Heart left ventricle (tissue), 16 donors: ENCODE measurements around the gene FAM98C. TPM values are rescaled to one million over a fixed set of nuclear protein-coding genes. Genes with fewer than 3 reads are reported as not detected.

ENCODE experiments used
- ATAC-seq, 4 donors: fragments of 200-7000 bp; cut with Tn5 transposase; one replicate each; pipeline ENCODE4 v1.9.1; 2020 to 2022; ENCODE audit warnings: moderate library complexity in 4 of 4, mild to moderate bottlenecking in 3 of 4, moderate number of reproducible peaks in 1 of 4
- DNase-seq, 5 donors: peaks; one replicate each; pipeline ENCODE4 v3.0.0-alpha.2; 2020
- H3K27ac ChIP-seq, 12 donors: fragments of 200-600 bp; sonication (generic) in 4 of 12; one replicate each; pipeline versions ENCODE4 v1.5.0 to v1.8.0; 2016 to 2022; ENCODE audit warnings: mild to moderate bottlenecking in 2 of 12
- H3K27me3 ChIP-seq, 9 donors: fragments of 200-600 bp; sonication (generic) in 2 of 9; one replicate each; pipeline versions ENCODE4 v1.5.1 to v1.8.0; 2016 to 2022; ENCODE audit warnings: mild to moderate bottlenecking in 3 of 9
- H3K36me3 ChIP-seq, 9 donors: fragments of 200-600 bp; sonication (generic) in 2 of 9; one replicate each; pipeline versions ENCODE4 v1.5.0 to v1.8.0; 2018 to 2022; ENCODE audit warnings: mild to moderate bottlenecking in 2 of 9
- H3K4me1 ChIP-seq, 12 donors: fragments of 200-600 bp; sonication (generic) in 4 of 12; one replicate each; pipeline versions ENCODE4 v1.5.0 to v1.8.0; 2016 to 2022; ENCODE audit warnings: mild to moderate bottlenecking in 3 of 12
- H3K4me3 ChIP-seq, 12 donors: fragments of 200-600 bp; sonication (generic) in 4 of 12; one replicate each; pipeline versions ENCODE4 v1.5.0 to v1.8.0; 2017 to 2022; ENCODE audit warnings: mild to moderate bottlenecking in 9 of 12, moderate library complexity in 4 of 12
- H3K9me3 ChIP-seq, 12 donors: fragments of 200-600 bp; sonication (generic) in 4 of 12; one replicate each; pipeline versions ENCODE4 v1.5.0 to v1.8.0; 2016 to 2022; ENCODE audit warnings: mild to moderate bottlenecking in 1 of 12
- POLR2A ChIP-seq, 2 donors: fragments of 450-650 bp; IDR thresholded peaks; one replicate each; pipeline ENCODE4 v1.6.1; 2017; ENCODE audit warnings: antibody characterized with exemption in 2 of 2, mild to moderate bottlenecking in 2 of 2, moderate library complexity in 2 of 2
- WGBS, 4 donors: extraction: QIAGEN DNeasy Blood & Tissue Kit in 2 of 4; methylation state at CpG; one replicate each; pipeline versions ENCODE4 v1.1.5 to v1.1.7; 2013 to 2018; 5-methylcytosine and 5-hydroxymethylcytosine counted together
- intact Hi-C, 10 donors: fragments of 100-400 bp; cut with DNase I; formaldehyde crosslinking; loops; one replicate each; pipeline versions ENCODE4 v1.11.1 to v1.14.2; 2022
- polyA plus RNA-seq, 2 donors: library from polyadenylated mRNA; stranded (reverse); fragments of 200-250 nt; gene quantifications; one replicate each; pipeline ENCODE4 v1.2.3, GENCODE V29; 2013
- total RNA-seq, 9 donors: library from RNA; depleted of rRNA in 2 of 9; stranded (reverse); fragments of >200 nt in 2 of 9; fragmentation: NEBNext Ultra II Directional in 3 of 9; extraction: Animal tissue kit (Norgen Biotek cat#: 25700) in 3 of 9; gene quantifications; one replicate each; pipeline versions ENCODE4 v1.1.0 to v1.2.4, GENCODE V29; 2016 to 2023
- TF ChIP-seq, protein P1 (sequence below), 12 donors: fragments of 200-600 bp; sonication (generic) in 4 of 12; IDR thresholded peaks; one replicate each; pipeline versions ENCODE4 v1.5.0 to v1.8.0; 2018 to 2022; ENCODE audit warnings: antibody characterized with exemption in 12 of 12, mild to moderate bottlenecking in 5 of 12
- donor health status: ischemic (EF 13 %, LVEDD 7.1; RV severe dilation, severe dysfunction).
- donor health status: healthy with polysubstance abuse.
- donor health status: DM: no; HTN: yes; CAD: no.
- donor health status: DM: no; HTN: no; CAD: no.
- donor health status: ischemic (EF 25% LVEDD 6.9; RV normal size, moderate dysfunction).
- donor health status: ischemic (EF 25% LVEDD 5.7; RV mildly dilated, moderate dysfunction).
- donor health status: healthy.
- donor health status: DM: yes; HTN: yes; CAD: no.
- donor health status: ischemic (EF 35%, LVEDD 5.7; RV mildly dilated, moderate dysfunction).
- donor health status: nonischemic (EF 11% LVEDD 7.7; RV severe dilation, severe dysfunction).
- donor health status: DM: yes; HTN: yes; CAD: no.
- donor health status: PGD.
- donor health status: ischemic (EF 29% LVEDD 5.4; RV normal size, mild dysfunction).
- donor health status: nonischemic (EF 23%, LVEDD 6.1; RV moderate dilation, normal function).

Gene FAM98C
- total and polyA plus RNA-seq, 11 donors: 9.3 to 15.8 (median 11.8) TPM

DNA sequence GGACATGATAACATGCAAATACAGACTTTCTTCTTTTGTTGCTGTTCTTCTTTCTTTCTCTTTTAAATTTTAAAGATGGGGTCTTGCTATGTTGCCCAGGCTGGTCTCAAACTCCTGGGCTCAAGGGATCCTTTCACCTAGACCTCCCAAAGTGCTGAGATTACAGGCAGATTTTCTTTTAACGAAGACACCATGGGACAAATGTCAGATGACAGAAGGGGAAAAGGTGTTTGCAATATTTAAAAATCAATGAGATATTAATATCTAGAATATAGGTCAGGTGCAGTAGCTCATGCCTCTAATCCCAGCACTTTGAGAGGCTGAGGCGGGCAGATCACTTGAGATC, 26.9 kb downstream of the FAM98C start:
- WGBS, 4 donors: 80 to 87% (median 83%) methylated on average over 2 of the region's 2 CpGs
- H3K9me3 ChIP-seq: no peaks in the 10 kb centered on the region
- no peak for DNase-seq
- intact Hi-C loops: loop anchor here in 1 of 10 donors (10.0 kb wide), 1 partner anchor 155 kb away; no protein-coding TSS in a partner anchor
- H3K4me3 ChIP-seq: no peak overlapping the region
- H3K36me3 ChIP-seq: no peaks in the 10 kb centered on the region
- H3K27ac ChIP-seq: no peak overlapping the region
- TF ChIP-seq, protein P1, sequence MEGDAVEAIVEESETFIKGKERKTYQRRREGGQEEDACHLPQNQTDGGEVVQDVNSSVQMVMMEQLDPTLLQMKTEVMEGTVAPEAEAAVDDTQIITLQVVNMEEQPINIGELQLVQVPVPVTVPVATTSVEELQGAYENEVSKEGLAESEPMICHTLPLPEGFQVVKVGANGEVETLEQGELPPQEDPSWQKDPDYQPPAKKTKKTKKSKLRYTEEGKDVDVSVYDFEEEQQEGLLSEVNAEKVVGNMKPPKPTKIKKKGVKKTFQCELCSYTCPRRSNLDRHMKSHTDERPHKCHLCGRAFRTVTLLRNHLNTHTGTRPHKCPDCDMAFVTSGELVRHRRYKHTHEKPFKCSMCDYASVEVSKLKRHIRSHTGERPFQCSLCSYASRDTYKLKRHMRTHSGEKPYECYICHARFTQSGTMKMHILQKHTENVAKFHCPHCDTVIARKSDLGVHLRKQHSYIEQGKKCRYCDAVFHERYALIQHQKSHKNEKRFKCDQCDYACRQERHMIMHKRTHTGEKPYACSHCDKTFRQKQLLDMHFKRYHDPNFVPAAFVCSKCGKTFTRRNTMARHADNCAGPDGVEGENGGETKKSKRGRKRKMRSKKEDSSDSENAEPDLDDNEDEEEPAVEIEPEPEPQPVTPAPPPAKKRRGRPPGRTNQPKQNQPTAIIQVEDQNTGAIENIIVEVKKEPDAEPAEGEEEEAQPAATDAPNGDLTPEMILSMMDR (IDR thresholded peaks at IDR 0.05): no peak
- no peak for TF ChIP-seq POLR2A (IDR thresholded peaks at IDR 0.05)
- H3K27me3 ChIP-seq: peaks cover 3 to 37% (median 17%) of the 10 kb centered on the region in 9 donors
- ATAC-seq: no peak
- peaks cover 0 to 21% (median 0%) of the 10 kb centered on the region in 12 donors for H3K4me1 ChIP-seq

DNA sequence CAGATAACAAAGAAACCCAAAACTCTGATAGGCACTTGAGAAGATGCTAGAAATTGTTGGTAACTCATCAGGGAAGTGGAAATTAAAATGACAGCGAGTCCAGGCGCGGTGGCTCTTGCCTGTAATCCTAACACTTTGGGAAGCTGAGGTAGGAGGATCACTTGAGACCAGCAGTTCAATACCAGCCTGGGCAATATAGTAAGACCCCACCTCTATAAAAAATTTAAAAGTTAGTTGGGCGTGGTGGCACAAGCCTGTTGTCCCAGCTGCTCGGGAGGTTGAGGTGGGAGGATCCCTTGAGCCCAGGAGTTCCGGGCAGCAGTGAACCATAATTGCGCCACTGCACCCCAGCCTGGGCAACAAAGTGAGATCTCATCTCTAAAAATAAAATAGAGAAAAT, 28.0 kb downstream of the FAM98C start:
- WGBS, 4 donors: 77 to 84% (median 81%) methylated on average over 7 of the region's 7 CpGs
- Histone ChIP-seq H3K4me3 (no peak overlapping the region), H3K36me3 (no peaks in the 10 kb centered on the region), H3K4me1 (peaks cover 0 to 22% (median 0%) of the 10 kb centered on the region in 12 donors), H3K27ac (no peak overlapping the region), H3K27me3 (peaks cover 8 to 42% (median 22%) of the 10 kb centered on the region in 9 donors), H3K9me3 (no peaks in the 10 kb centered on the region)
- no peak for ATAC-seq
- no peak for DNase-seq
- intact Hi-C loops: loop anchor here in 1 of 10 donors (10.0 kb wide), 1 partner anchor 154 kb away; no protein-coding TSS in a partner anchor
- TF ChIP-seq, protein P1 (IDR thresholded peaks at IDR 0.05): no peak
- no peak for TF ChIP-seq POLR2A (IDR thresholded peaks at IDR 0.05)

DNA sequence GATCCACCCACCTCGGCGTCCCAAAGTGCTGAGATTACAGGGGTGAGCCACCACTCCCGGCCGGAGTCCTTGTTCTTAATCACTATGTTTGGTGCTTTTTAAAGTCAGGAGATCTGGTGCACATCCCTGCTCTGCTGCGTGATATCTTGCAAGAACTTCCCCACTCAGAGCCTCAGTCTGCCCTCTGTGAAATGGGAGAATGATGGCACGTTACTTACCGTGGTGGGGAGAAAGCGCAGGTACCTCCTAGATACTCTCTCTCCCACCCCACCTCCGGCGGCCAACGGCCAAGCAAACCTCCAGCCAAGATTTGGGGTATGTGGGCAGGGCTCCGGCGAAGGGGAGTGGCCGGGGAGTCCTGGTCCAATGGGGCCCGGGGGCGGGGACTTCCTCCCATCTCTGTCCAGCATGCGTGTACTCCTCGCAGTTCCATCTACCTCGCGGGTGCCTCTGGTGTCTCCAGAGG, 30.4 kb downstream of the FAM98C start, which contains the start of gene RYR1:
TSS of gene RYR1 (plus strand) at position 424 of the 466 bp plus-strand sequence. CDS start 139 bp downstream, outside the sequence.
- TF ChIP-seq, protein P1 (IDR thresholded peaks at IDR 0.05): no peak
- TF ChIP-seq POLR2A (IDR thresholded peaks at IDR 0.05): no peak
- peak; percentile 40 to 87 (median 71) for DNase-seq
- WGBS, 4 donors: 13 to 54% (median 14%) methylated on average over 5 to 20 of the region's 20 CpGs
- H3K4me3 ChIP-seq: peak within 1 kb of the TSS in 6 of 12 donors; percentile 4 to 20 (median 12)
- H3K36me3 ChIP-seq: no peaks in the 10 kb centered on the region
- intact Hi-C loops: loop anchor here in 1 of 10 donors (10.0 kb wide), 1 partner anchor 152 kb away; no protein-coding TSS in a partner anchor
- H3K27me3 ChIP-seq: peaks cover 8 to 52% (median 25%) of the 10 kb centered on the region in 9 donors
- no peaks in the 10 kb centered on the region for H3K9me3 ChIP-seq
- no peak within 1 kb of the TSS for H3K27ac ChIP-seq
- peaks cover 0 to 17% (median 0%) of the 10 kb centered on the region in 12 donors for H3K4me1 ChIP-seq
- ATAC-seq: peak in 3 of 4 donors; percentile 85 to 89 (median 88)

DNA sequence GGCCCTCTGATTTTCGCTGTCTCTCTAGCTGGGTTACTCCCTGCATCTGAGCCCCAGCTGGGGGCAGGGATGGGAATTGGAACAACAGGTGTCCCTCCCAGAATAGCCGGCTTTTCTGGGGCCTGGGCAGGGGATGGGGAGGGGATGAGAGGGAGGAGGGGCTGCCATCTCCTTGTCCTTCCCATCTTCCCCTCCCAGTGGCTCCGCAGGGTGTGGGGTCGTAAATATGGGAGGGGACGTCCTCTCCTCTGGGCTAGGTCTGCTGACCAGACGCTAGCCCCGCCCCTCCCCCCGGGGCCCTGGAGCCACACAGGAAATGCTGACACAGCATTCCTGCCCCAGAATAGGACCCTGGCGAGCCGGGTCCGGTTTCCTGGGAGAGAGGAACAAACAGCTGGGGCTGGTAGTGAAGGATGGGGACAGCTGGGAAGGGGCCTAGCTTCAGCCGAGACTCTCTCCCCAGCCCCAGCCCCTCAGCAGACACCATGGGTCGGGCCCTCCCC, 31.7 kb downstream of the FAM98C start:
- WGBS, 4 donors: 7 to 10% (median 9%) methylated on average over 7 to 13 of the region's 13 CpGs
- intact Hi-C loops: loop anchor here in 1 of 10 donors (10.0 kb wide), 1 partner anchor 150 kb away; no protein-coding TSS in a partner anchor
- peak overlapping the region in 4 of 12 donors; percentile 5 to 14 (median 12) for H3K4me3 ChIP-seq
- peak in 4 of 5 donors; percentile 35 to 75 (median 46) for DNase-seq
- no peaks in the 10 kb centered on the region for H3K9me3 ChIP-seq
- peak in 2 of 4 donors; percentile 56 to 62 for ATAC-seq
- no peak overlapping the region for H3K27ac ChIP-seq
- peaks cover 8 to 52% (median 25%) of the 10 kb centered on the region in 9 donors for H3K27me3 ChIP-seq
- peaks cover 0 to 17% (median 0%) of the 10 kb centered on the region in 12 donors for H3K4me1 ChIP-seq
- H3K36me3 ChIP-seq: no peaks in the 10 kb centered on the region
- TF ChIP-seq, protein P1 (IDR thresholded peaks at IDR 0.05): no peak
- TF ChIP-seq POLR2A (IDR thresholded peaks at IDR 0.05): no peak
